ENCODE measurements around the gene ADORA3. TPM values are rescaled to one million over a fixed set of nuclear protein-coding genes. Genes with fewer than 3 reads are reported as not detected.

ADORA3 gene
- total RNA-seq, 1 experiment from 2014 or later: not detected

DNA sequence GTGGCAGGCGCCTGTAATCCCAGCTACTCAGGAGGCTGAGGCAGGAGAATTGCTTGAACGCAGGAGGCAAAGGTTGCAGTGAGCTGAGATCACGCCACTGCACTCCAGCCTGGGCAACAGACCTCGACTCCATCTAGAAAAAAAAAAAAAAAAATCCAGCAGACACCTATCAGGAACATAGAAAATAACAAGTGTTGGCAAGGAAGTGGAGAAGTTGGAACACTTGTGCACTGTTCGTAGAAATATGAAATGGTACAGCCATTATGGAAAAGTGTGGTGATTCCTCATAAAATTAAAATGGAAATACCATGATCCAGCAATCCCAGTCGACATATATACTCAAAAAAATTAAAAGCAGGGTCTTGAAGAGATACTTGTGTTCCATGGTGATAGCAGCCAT, 41.7 kb downstream of the ADORA3 start:
- DNase-seq (ENCODE audit: low read depth in 1 of 2, low spot score in 2 of 2): no peak
- H3K27ac ChIP-seq: no peak overlapping the region
- H3K27me3 ChIP-seq (replicated peaks): no peaks in the 10 kb centered on the region
- no peak overlapping the region for H3K4me3 ChIP-seq
- H3K9me3 ChIP-seq (replicated peaks): no peaks in the 10 kb centered on the region
- H3K4me1 ChIP-seq (replicated peaks): no peaks in the 10 kb centered on the region
- H3K36me3 ChIP-seq: peaks cover 59% of the 10 kb centered on the region

- no peaks in the 10 kb centered on the region for H3K27me3 ChIP-seq (replicated peaks)
- no peaks in the 10 kb centered on the region for H3K9me3 ChIP-seq (replicated peaks)
- H3K4me3 ChIP-seq: no peak overlapping the region
- H3K4me1 ChIP-seq (replicated peaks): peaks cover under 1% of the 10 kb centered on the region; the same call in 1 of the 2 replicates
- peaks cover 85% of the 10 kb centered on the region for H3K36me3 ChIP-seq
- H3K27ac ChIP-seq: no peak overlapping the region
- no peak for DNase-seq (ENCODE audit: low read depth in 1 of 2, low spot score in 2 of 2)
These were observed 47.8 kb downstream of the ADORA3 start for GRCh38 chr1:111455642-111456031.

- no peaks in the 10 kb centered on the region for H3K27me3 ChIP-seq (replicated peaks)
- H3K36me3 ChIP-seq: peaks cover 88% of the 10 kb centered on the region
- peaks cover 6% of the 10 kb centered on the region; the same call in 1 of the 2 replicates for H3K4me1 ChIP-seq (replicated peaks)
- DNase-seq (ENCODE audit: low read depth in 1 of 2, low spot score in 2 of 2): no peak
- no peak overlapping the region for H3K27ac ChIP-seq
- H3K4me3 ChIP-seq: no peak overlapping the region
- H3K9me3 ChIP-seq (replicated peaks): no peaks in the 10 kb centered on the region
These were observed 48.4 kb downstream of the ADORA3 start for GRCh38 chr1:111454859-111455641.

DNA sequence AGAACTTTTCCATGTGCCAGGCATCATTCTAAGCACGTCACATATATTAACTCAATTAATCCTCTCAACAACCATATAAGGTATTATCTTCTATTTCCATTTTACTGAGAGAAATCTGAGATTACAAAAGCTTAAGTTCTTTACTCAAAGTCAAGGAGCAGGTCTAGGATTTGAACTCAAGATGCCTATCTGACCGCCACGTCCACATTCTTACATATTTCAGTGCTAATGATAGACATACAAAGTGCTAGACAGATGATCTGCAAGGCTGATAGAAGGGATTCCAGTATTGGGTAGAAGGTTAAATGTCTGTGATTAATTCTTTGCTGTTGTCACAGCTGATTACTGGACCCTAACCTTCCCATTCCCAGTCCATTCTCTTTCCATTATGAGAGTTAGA, 49.7 kb downstream of the ADORA3 start:
- H3K27ac ChIP-seq: no peak overlapping the region
- DNase-seq (ENCODE audit: low read depth in 1 of 2, low spot score in 2 of 2): no peak
- peaks cover 6% of the 10 kb centered on the region; the same call in 1 of the 2 replicates for H3K4me1 ChIP-seq (replicated peaks)
- no peaks in the 10 kb centered on the region for H3K27me3 ChIP-seq (replicated peaks)
- H3K36me3 ChIP-seq: peaks cover 81% of the 10 kb centered on the region
- no peak overlapping the region for H3K4me3 ChIP-seq
- H3K9me3 ChIP-seq (replicated peaks): no peaks in the 10 kb centered on the region

- Histone ChIP-seq H3K9me3 (replicated peaks) (no peaks in the 10 kb centered on the region), H3K36me3 (peaks cover 74% of the 10 kb centered on the region), H3K27ac (no peak overlapping the region), H3K4me1 (replicated peaks) (peaks cover 12% of the 10 kb centered on the region; the same call in 1 of the 2 replicates), H3K27me3 (replicated peaks) (no peaks in the 10 kb centered on the region), H3K4me3 (no peak overlapping the region)
- DNase-seq (ENCODE audit: low read depth in 1 of 2, low spot score in 2 of 2): no peak
These were observed 50.9 kb downstream of the ADORA3 start for GRCh38 chr1:111452581-111452980.

DNA sequence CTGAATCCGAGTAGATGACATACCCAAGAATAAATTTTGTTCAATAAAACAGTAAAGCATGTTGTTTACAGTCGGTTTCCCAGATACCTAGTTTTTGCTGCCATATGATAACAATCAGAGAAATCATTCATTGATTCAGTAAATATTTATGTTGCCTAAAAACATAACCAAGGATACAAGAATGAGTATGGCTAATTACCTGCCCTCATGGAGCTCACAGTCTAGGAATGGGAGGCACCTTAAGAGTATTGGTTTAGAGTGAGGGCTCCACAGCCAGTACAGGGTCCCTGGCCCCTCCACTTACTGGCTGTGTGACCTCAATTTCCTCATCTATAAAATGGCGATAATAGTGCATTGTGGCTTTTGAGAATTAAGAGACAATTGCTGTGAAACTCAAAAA, 53.2 kb downstream of the ADORA3 start:
- DNase-seq (ENCODE audit: low read depth in 1 of 2, low spot score in 2 of 2): no peak
- Histone ChIP-seq H3K27me3 (replicated peaks) (no peaks in the 10 kb centered on the region), H3K36me3 (peaks cover 75% of the 10 kb centered on the region), H3K27ac (peak overlapping the region; percentile 42), H3K9me3 (replicated peaks) (no peaks in the 10 kb centered on the region), H3K4me1 (replicated peaks) (peaks cover 14% of the 10 kb centered on the region; the same call in 1 of the 2 replicates), H3K4me3 (peak overlapping the region; percentile 55)

DNA sequence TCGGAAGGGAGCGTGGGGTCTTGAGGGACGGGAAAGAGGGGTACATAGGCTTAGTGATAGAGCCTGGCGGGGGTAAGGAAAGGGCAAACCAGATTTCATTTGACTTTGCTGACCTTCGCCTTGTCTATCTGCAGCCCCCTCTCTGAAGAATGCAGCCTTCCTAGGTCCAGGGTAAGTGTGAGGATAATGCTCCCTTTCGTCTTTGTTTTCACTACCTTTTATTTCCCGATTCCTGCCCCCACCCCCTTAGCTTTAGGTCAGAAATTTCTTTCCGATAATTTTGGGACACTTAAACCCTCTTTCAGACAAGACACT, 53.8 kb downstream of the ADORA3 start:
- Histone ChIP-seq H3K4me1 (replicated peaks) (peaks cover 14% of the 10 kb centered on the region; the same call in 1 of the 2 replicates), H3K27ac (peak overlapping the region; percentile 42), H3K9me3 (replicated peaks) (no peaks in the 10 kb centered on the region), H3K4me3 (peak overlapping the region; percentile 55), H3K36me3 (peaks cover 77% of the 10 kb centered on the region), H3K27me3 (replicated peaks) (no peaks in the 10 kb centered on the region)
- no peak for DNase-seq (ENCODE audit: low read depth in 1 of 2, low spot score in 2 of 2)

Other genes starting within 250 kb of the ADORA3 start
- not detected in 2 replicates for gene CHIA, start 212.8 kb downstream of the ADORA3 start, total RNA-seq (2014; rRNA removed; shearing (Covaris generic))
- 0.06 and 0.18 TPM in 2 replicates for gene OVGP1, start 75.9 kb downstream of the ADORA3 start, total RNA-seq (2014; rRNA removed; shearing (Covaris generic))
- gene WDR77, start 54.4 kb downstream of the ADORA3 start, total RNA-seq (2014; rRNA removed; shearing (Covaris generic)): 47.7 and 50.4 TPM in 2 replicates
- 432 and 553 TPM in 2 replicates for gene ATP5PB, start 54.2 kb downstream of the ADORA3 start, total RNA-seq (2014; rRNA removed; shearing (Covaris generic))
- not detected in 2 replicates for gene C1orf162, start 29.6 kb downstream of the ADORA3 start, total RNA-seq (2014; rRNA removed; shearing (Covaris generic))
- not detected in 2 replicates for gene TMIGD3, start within 50 bp of the ADORA3 start, total RNA-seq (2014; rRNA removed; shearing (Covaris generic))
- gene RAP1A, start 116.2 kb upstream of the ADORA3 start, total RNA-seq (2014; rRNA removed; shearing (Covaris generic)): 42.6 and 48.5 TPM in 2 replicates
- 3.4 and 5.4 TPM in 2 replicates for gene INKA2, start 235.8 kb upstream of the ADORA3 start, total RNA-seq (2014; rRNA removed; shearing (Covaris generic))